Measurements from ENCODE around the gene CATSPERE. TPM values are rescaled to one million over a fixed set of nuclear protein-coding genes. Genes with fewer than 3 reads are reported as not detected.

CATSPERE gene
- total and polyA plus RNA-seq, 7 donors = 0.15 to 0.60 (median 0.42) TPM

DNA sequence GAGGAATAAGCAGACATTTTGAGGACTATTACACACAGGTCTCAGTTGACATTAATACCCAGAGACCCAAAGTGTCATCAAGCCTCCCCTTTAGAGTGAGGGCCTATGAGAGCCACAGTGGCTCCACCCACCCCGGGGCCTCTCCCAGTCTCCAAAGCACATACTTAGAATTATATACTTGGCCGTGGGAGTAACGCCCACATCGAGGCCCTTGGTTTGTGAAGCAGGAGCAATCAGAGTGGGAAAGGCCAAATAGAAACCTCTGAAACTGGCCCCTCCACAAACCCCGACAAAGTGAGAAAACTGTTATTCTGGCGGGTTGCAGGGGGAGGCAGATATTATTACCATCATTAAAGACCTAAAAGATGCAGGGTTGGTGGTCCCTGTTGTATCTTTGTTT is 184.8 kb downstream of the CATSPERE start:
- no peak overlapping the region for H3K27ac ChIP-seq
- no peak for DNase-seq
- no peaks in the 10 kb centered on the region for H3K27me3 ChIP-seq (ENCODE audit: insufficient read depth in 3 of 3, low read length in 2 of 3)
- TF ChIP-seq, protein P1, sequence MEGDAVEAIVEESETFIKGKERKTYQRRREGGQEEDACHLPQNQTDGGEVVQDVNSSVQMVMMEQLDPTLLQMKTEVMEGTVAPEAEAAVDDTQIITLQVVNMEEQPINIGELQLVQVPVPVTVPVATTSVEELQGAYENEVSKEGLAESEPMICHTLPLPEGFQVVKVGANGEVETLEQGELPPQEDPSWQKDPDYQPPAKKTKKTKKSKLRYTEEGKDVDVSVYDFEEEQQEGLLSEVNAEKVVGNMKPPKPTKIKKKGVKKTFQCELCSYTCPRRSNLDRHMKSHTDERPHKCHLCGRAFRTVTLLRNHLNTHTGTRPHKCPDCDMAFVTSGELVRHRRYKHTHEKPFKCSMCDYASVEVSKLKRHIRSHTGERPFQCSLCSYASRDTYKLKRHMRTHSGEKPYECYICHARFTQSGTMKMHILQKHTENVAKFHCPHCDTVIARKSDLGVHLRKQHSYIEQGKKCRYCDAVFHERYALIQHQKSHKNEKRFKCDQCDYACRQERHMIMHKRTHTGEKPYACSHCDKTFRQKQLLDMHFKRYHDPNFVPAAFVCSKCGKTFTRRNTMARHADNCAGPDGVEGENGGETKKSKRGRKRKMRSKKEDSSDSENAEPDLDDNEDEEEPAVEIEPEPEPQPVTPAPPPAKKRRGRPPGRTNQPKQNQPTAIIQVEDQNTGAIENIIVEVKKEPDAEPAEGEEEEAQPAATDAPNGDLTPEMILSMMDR (IDR thresholded peaks at IDR 0.05) = no peak
- H3K36me3 ChIP-seq (ENCODE audit: insufficient read depth in 1 of 2, low read depth in 1 of 2) = no peaks in the 10 kb centered on the region
- no peaks in the 10 kb centered on the region for H3K9me3 ChIP-seq
- H3K4me3 ChIP-seq = no peak overlapping the region
- intact Hi-C loops (cut with DNase I) = no loop called here
- WGBS, 3 donors = 66 to 73% (median 72%) methylated on average over 6 of the region's 6 CpGs
- ATAC-seq = no peak
- no peaks in the 10 kb centered on the region for H3K4me1 ChIP-seq

DNA sequence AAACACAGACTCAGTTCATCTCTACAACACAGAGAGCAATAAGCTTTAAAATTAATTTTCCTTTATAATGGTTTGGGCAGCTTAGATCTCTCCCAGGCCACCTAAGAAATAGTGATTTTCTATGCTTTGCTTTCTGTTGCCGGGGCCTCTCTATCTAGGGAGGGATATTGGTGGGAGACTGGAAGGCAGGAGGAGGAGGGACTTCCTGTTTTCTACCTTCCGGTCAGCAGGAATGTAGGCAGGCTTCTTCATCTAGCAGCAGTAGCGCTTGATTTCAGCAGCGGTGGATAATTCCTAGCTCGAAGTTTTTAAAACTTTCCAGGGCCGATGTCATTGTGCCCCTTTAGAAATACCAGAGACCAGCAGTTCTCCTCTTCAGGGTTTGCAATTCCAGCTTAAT is 186.7 kb downstream of the CATSPERE start:
- Histone ChIP-seq H3K27ac (no peak overlapping the region), H3K36me3 (ENCODE audit: insufficient read depth in 1 of 2, low read depth in 1 of 2) (no peaks in the 10 kb centered on the region), H3K27me3 (ENCODE audit: insufficient read depth in 3 of 3, low read length in 2 of 3) (no peaks in the 10 kb centered on the region), H3K4me1 (no peaks in the 10 kb centered on the region), H3K4me3 (no peak overlapping the region), H3K9me3 (no peaks in the 10 kb centered on the region)
- DNase-seq (no peak), ATAC-seq (no peak)
- intact Hi-C loops (cut with DNase I) = no loop called here
- WGBS, 3 donors = 72 to 84% (median 79%) methylated on average over 6 of the region's 6 CpGs
- TF ChIP-seq, protein P1 (IDR thresholded peaks at IDR 0.05) = no peak

DNA sequence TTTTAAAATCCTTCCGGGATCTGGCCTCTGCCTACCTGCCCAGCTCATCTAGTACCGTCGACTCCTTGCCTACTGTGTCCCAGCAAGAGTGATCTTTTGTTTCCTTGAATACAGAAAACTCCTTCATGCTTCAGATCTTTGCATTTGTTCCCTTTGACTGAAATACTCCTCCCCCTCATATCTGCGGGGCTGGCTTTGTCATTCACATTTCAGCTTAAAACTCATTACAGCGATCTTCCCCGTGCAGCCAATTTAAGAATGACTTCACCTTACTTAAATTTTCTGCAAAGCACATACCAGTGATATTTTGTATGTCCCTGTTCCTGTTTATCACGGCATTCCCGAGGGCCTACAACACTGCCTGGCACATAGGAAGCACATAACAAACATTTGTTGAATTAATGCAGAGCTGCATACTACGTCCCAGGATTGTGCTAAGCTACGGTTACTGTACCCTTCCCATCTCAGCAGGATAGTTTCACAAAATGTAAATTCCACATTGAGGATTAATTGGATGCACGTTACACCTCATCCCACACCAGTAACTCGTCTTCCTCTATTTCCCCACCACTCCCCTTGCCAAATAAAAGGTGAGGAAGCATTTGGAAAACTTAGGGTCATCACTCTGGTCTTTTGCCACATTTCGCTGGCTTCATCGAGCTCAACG is 191.0 kb downstream of the CATSPERE start:
- Histone ChIP-seq H3K27me3 (ENCODE audit: insufficient read depth in 3 of 3, low read length in 2 of 3) (no peaks in the 10 kb centered on the region), H3K4me1 (peaks cover 28% of the 10 kb centered on the region), H3K27ac (peak overlapping the region; percentile 99), H3K36me3 (ENCODE audit: insufficient read depth in 1 of 2, low read depth in 1 of 2) (no peaks in the 10 kb centered on the region), H3K4me3 (peak overlapping the region; percentile 98), H3K9me3 (no peaks in the 10 kb centered on the region)
- DNase-seq (no peak), ATAC-seq (no peak)
- intact Hi-C loops (cut with DNase I) = loop anchor here (5.0 to 10.0 kb wide), 5 partner anchors 50 to 313 kb away; partner anchors contain the start of genes ADSS2 (in 1 of the 2) and CATSPERE (in 1 of the 2)
- 35 to 36% (median 36%) methylated on average over 15 of the region's 15 CpGs for WGBS, 3 donors
- TF ChIP-seq, protein P1 (IDR thresholded peaks at IDR 0.05) = no peak

DNA sequence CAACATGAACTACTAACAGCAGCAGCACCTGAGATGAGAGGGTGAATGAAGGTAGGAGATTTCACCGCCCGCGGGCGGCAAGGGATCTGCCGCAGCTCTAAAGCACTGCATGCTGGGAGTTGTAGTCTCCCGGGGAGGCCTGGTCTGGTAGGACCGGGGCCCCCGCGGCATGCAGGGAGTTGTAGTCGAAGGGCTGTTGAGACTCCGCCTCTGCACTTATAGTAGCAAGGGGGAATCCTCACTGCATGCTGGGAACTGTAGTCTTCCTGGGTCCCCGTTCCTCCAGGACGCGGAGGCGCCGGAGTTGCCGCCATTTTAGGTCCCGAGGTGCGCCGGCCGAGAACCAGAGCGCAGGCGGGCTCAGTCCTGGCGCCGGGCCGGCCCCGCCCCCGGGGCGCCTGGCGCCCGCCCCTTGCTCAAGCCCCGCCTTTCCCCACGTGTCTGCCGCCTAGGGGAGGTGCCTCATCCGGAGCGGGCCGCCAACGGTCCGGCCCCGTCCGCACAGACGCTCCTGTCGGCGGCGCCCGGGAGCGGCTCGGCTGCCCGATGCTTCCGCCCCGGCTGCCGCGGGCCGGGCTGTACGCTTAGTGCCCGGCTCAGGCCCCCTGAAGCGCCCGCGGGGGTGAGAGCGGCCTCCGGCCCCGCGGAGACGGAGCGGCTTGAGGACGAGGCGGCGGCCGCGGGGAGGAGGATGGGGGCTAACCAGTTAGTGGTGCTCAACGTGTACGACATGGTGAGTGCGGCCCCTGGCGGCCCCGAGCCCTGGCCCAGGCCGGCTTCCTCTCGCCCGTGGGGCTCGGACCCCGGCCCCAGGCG is 191.8 kb downstream of the CATSPERE start, which contains the start of gene DESI2:
Gene DESI2, plus strand, starts transcription at position 504 of the 816 bp plus-strand sequence. Its CDS starts 188 bp downstream, at position 692.
- Histone ChIP-seq H3K27me3 (ENCODE audit: insufficient read depth in 3 of 3, low read length in 2 of 3) (no peaks in the 10 kb centered on the region), H3K4me1 (peaks cover 34% of the 10 kb centered on the region), H3K36me3 (ENCODE audit: insufficient read depth in 1 of 2, low read depth in 1 of 2) (no peaks in the 10 kb centered on the region), H3K27ac (peak within 1 kb of the TSS; percentile 99), H3K9me3 (no peaks in the 10 kb centered on the region), H3K4me3 (peak within 1 kb of the TSS; percentile 98)
- DNase-seq (peak; percentile 99), ATAC-seq (peak; percentile 94 to 97 (median 96))
- 0 to 1% (median 0%) methylated on average over 40 to 81 of the region's 81 CpGs for WGBS, 3 donors
- TF ChIP-seq, protein P1 (IDR thresholded peaks at IDR 0.05) = peak; percentile 53
- intact Hi-C loops (cut with DNase I) = loop anchor here (5.0 to 10.0 kb wide), 5 partner anchors 51 to 312 kb away; partner anchors contain the start of genes ADSS2 (in 1 of the 2) and CATSPERE (in 1 of the 2)

All from psoas muscle (tissue), 8 donors.